ENCODE data around the gene ABI2.

The ABI2 gene

DNA sequence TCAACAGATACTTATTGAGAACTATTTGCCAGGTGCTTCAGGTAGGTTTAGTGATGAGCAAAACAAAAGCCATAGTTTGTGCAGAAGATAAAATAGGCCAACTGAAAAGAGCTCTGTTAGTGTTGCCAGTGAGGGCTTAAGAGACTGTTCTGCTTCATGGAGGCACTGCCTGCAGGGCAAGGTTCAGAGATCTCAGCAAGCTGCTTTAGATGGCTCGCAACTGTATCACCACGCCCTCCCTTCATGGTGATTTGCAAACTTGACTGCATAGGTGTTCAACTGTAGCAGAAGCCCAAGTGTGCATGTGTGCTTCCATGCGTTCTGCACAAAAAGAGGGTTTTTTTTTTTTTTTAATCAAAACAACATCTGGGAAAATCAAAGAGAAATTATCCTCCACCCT is 122.4 kb downstream of the ABI2 start:
- TF ChIP-seq, protein P1, sequence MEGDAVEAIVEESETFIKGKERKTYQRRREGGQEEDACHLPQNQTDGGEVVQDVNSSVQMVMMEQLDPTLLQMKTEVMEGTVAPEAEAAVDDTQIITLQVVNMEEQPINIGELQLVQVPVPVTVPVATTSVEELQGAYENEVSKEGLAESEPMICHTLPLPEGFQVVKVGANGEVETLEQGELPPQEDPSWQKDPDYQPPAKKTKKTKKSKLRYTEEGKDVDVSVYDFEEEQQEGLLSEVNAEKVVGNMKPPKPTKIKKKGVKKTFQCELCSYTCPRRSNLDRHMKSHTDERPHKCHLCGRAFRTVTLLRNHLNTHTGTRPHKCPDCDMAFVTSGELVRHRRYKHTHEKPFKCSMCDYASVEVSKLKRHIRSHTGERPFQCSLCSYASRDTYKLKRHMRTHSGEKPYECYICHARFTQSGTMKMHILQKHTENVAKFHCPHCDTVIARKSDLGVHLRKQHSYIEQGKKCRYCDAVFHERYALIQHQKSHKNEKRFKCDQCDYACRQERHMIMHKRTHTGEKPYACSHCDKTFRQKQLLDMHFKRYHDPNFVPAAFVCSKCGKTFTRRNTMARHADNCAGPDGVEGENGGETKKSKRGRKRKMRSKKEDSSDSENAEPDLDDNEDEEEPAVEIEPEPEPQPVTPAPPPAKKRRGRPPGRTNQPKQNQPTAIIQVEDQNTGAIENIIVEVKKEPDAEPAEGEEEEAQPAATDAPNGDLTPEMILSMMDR (IDR thresholded peaks at IDR 0.05; ENCODE audit: insufficient read depth, low read depth, low read length, missing control alignments) = no peak
- DNase-seq (ENCODE audit: low read depth) = no peak
- no peak overlapping the region for H3K4me3 ChIP-seq (ENCODE audit: low read length)

GRCh38 chr2:203451011-203451410 is 122.8 kb downstream of the ABI2 start:
- TF ChIP-seq, protein P1 (IDR thresholded peaks at IDR 0.05; ENCODE audit: insufficient read depth, low read depth, low read length, missing control alignments) = no peak
- DNase-seq (ENCODE audit: low read depth) = no peak
- no peak overlapping the region for H3K4me3 ChIP-seq (ENCODE audit: low read length)

DNA sequence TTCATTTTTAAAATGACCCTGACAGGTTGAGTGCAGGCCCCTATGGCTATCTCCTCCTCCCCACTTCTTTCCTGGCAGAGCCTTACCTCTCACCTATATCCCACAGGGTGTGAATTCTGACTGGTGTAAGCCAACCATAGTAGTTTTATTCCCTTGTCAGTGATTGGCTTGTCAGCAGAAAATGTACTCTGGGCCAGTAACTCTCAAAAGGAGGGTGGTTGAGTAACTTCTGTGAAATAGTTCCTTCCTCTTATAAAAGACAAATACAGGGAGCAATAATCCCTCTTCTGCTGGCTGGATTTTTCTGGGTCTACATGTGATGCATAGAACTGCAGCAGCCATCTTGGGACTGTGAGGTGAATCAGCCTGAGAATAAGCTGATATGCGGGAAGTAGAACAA is 123.5 kb downstream of the ABI2 start:
- H3K4me3 ChIP-seq (ENCODE audit: low read length) = no peak overlapping the region
- TF ChIP-seq, protein P1 (IDR thresholded peaks at IDR 0.05; ENCODE audit: insufficient read depth, low read depth, low read length, missing control alignments) = no peak
- peak; percentile 8 for DNase-seq (ENCODE audit: low read depth)

GRCh38 chr2:203453858-203454451 is 125.8 kb downstream of the ABI2 start:
- TF ChIP-seq, protein P1 (IDR thresholded peaks at IDR 0.05; ENCODE audit: insufficient read depth, low read depth, low read length, missing control alignments) = peak; percentile 80
- H3K4me3 ChIP-seq (ENCODE audit: low read length) = no peak overlapping the region
- DNase-seq (ENCODE audit: low read depth) = peak; percentile 59

- no peak for DNase-seq (ENCODE audit: low read depth)
- no peak overlapping the region for H3K4me3 ChIP-seq (ENCODE audit: low read length)
- TF ChIP-seq, protein P1 (IDR thresholded peaks at IDR 0.05; ENCODE audit: insufficient read depth, low read depth, low read length, missing control alignments) = no peak
Observed at GRCh38 chr2:203455209-203455608, 127.0 kb downstream of the ABI2 start.

GRCh38 chr2:203461746-203462145 is 133.6 kb downstream of the ABI2 start:
- no peak overlapping the region for H3K4me3 ChIP-seq (ENCODE audit: low read length)
- TF ChIP-seq, protein P1 (IDR thresholded peaks at IDR 0.05; ENCODE audit: insufficient read depth, low read depth, low read length, missing control alignments) = no peak
- no peak for DNase-seq (ENCODE audit: low read depth)

DNA sequence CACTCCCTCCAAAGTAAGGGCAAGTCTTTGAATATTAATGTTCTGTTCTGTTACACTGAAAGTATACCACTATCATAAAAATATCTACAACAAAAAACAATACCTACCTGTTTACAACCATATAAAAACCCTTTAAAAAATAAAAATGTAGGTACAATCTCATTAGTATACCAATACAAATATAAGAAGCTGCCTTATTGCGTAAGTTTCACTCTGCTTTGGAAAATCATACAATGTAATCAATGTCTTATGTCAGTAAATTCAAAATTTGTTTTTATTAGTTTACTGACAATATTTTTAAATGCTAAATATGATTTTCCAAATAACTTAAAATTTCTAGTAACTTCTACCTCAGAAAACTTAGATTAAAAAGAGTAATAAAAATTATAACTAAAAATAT is 134.1 kb downstream of the ABI2 start:
- no peak for DNase-seq (ENCODE audit: low read depth)
- H3K4me3 ChIP-seq (ENCODE audit: low read length) = no peak overlapping the region
- TF ChIP-seq, protein P1 (IDR thresholded peaks at IDR 0.05; ENCODE audit: insufficient read depth, low read depth, low read length, missing control alignments) = no peak
